ENCODE measurements around the gene CCDC122. TPM values are rescaled to one million over a fixed set of nuclear protein-coding genes. Genes with fewer than 3 reads are reported as not detected.

CCDC122 gene
- total and polyA plus RNA-seq, 2 donors (not counting 3 experiments of a cell fraction or from before 2014, with no cell fraction given) = 0.57 to 7.5 TPM

GRCh38 chr13:43911871-43912270 lies 32.3 kb upstream of the CCDC122 start:
- Histone ChIP-seq H3K79me2 (ENCODE audit: control insufficient read depth, insufficient read depth, low read length) (no peaks in the 10 kb centered on the region), H3K27ac (ENCODE audit: insufficient read depth, low read depth, low read length) (no peak overlapping the region), H3K9me3 (replicated peaks; ENCODE audit: control insufficient read depth, insufficient read depth, low read length) (no peaks in the 10 kb centered on the region), H3K4me1 (ENCODE audit: control insufficient read depth, extremely low read depth, insufficient read depth, low read length) (no peaks in the 10 kb centered on the region), H4K20me1 (replicated peaks; ENCODE audit: control insufficient read depth, extremely low read depth, insufficient read depth, low read length) (no peaks in the 10 kb centered on the region), H3K9ac (replicated peaks; ENCODE audit: extremely low read depth, insufficient read depth, low read length) (no peak overlapping the region), H3K36me3 (ENCODE audit: control insufficient read depth in 2 of 2, extremely low read depth in 1 of 2, insufficient read depth in 2 of 2, low read length in 2 of 2) (no peaks in the 10 kb centered on the region), H3K9me1 (replicated peaks; ENCODE audit: control insufficient read depth, extremely low read depth, insufficient read depth, low read length) (no peaks in the 10 kb centered on the region), H3K4me3 (replicated peaks in 1 of 3; ENCODE audit: insufficient read depth in 1 of 3, low read depth in 1 of 3, low read length in 3 of 3) (no peak overlapping the region), H3K4me2 (ENCODE audit: insufficient read depth, low read length) (no peak overlapping the region), H3K27me3 (ENCODE audit: control insufficient read depth in 2 of 2, insufficient read depth in 2 of 2, low read length in 2 of 2) (peaks cover 0 to 9% of the 10 kb centered on the region in 2 experiments), H2AFZ (ENCODE audit: low read depth, low read length) (no peak overlapping the region)
- DNase-seq (ENCODE audit: low read depth, low spot score) = no peak
- intact Hi-C loops (cut with micrococcal nuclease) (no loop called here), dilution Hi-C loops (cut with MboI; ENCODE audit: extremely low pct_ligation_motif_present, low sequenced_read_pairs) (loop anchor here (25.0 kb wide), 1 partner anchor 550 kb away; no protein-coding TSS in a partner anchor)
- no peak for TF ChIP-seq JUN (IDR thresholded peaks at IDR 0.05; ENCODE audit: borderline replicate concordance, insufficient read depth, insufficient read length, low read depth)
- no peak for TF ChIP-seq MYC (IDR thresholded peaks at IDR 0.05; ENCODE audit: low read depth, low read length)
- TF ChIP-seq POLR2A (IDR thresholded peaks at IDR 0.05; ENCODE audit: low read depth, low read length) = no peak
- TF ChIP-seq, protein P1, sequence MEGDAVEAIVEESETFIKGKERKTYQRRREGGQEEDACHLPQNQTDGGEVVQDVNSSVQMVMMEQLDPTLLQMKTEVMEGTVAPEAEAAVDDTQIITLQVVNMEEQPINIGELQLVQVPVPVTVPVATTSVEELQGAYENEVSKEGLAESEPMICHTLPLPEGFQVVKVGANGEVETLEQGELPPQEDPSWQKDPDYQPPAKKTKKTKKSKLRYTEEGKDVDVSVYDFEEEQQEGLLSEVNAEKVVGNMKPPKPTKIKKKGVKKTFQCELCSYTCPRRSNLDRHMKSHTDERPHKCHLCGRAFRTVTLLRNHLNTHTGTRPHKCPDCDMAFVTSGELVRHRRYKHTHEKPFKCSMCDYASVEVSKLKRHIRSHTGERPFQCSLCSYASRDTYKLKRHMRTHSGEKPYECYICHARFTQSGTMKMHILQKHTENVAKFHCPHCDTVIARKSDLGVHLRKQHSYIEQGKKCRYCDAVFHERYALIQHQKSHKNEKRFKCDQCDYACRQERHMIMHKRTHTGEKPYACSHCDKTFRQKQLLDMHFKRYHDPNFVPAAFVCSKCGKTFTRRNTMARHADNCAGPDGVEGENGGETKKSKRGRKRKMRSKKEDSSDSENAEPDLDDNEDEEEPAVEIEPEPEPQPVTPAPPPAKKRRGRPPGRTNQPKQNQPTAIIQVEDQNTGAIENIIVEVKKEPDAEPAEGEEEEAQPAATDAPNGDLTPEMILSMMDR (IDR thresholded peaks at IDR 0.05; ENCODE audit: extremely low read depth in 1 of 2, insufficient read depth in 1 of 2, low read depth in 1 of 2, low read length in 2 of 2) = no peak
- TF ChIP-seq POLR2AphosphoS5 (IDR thresholded peaks at IDR 0.05; ENCODE audit: insufficient read depth, low read depth, low read length) = no peak
- TF ChIP-seq EZH2 (IDR thresholded peaks at IDR 0.05; ENCODE audit: borderline replicate concordance, low read depth, low read length, severe bottlenecking) = no peak
- ChIA-PET POLR2A (no interaction called here), CTCF (interaction anchor here (1.0 to 5.0 kb wide), 4 partner anchors 12 to 561 kb away, joined by 4 to 46 read pairs (median 6); no protein-coding TSS in a partner anchor)
- no peak for FAIRE-seq
- BruUV-seq (replicated peaks) = no TSS peak

GRCh38 chr13:43911278-43911677 lies 31.7 kb upstream of the CCDC122 start:
- dilution Hi-C loops (cut with MboI; ENCODE audit: extremely low pct_ligation_motif_present, low sequenced_read_pairs) (loop anchor here (25.0 kb wide), 1 partner anchor 551 kb away; no protein-coding TSS in a partner anchor), intact Hi-C loops (cut with micrococcal nuclease) (no loop called here)
- Histone ChIP-seq H3K4me3 (replicated peaks in 1 of 3; ENCODE audit: insufficient read depth in 1 of 3, low read depth in 1 of 3, low read length in 3 of 3) (no peak overlapping the region), H4K20me1 (replicated peaks; ENCODE audit: control insufficient read depth, extremely low read depth, insufficient read depth, low read length) (no peaks in the 10 kb centered on the region), H3K36me3 (ENCODE audit: control insufficient read depth in 2 of 2, extremely low read depth in 1 of 2, insufficient read depth in 2 of 2, low read length in 2 of 2) (no peaks in the 10 kb centered on the region), H3K27ac (ENCODE audit: insufficient read depth, low read depth, low read length) (no peak overlapping the region), H3K4me2 (ENCODE audit: insufficient read depth, low read length) (no peak overlapping the region), H3K9ac (replicated peaks; ENCODE audit: extremely low read depth, insufficient read depth, low read length) (no peak overlapping the region), H3K79me2 (ENCODE audit: control insufficient read depth, insufficient read depth, low read length) (no peaks in the 10 kb centered on the region), H3K4me1 (ENCODE audit: control insufficient read depth, extremely low read depth, insufficient read depth, low read length) (no peaks in the 10 kb centered on the region), H2AFZ (ENCODE audit: low read depth, low read length) (no peak overlapping the region), H3K9me3 (replicated peaks; ENCODE audit: control insufficient read depth, insufficient read depth, low read length) (no peaks in the 10 kb centered on the region), H3K27me3 (ENCODE audit: control insufficient read depth in 2 of 2, insufficient read depth in 2 of 2, low read length in 2 of 2) (peaks cover 0 to 7% of the 10 kb centered on the region in 2 experiments), H3K9me1 (replicated peaks; ENCODE audit: control insufficient read depth, extremely low read depth, insufficient read depth, low read length) (no peaks in the 10 kb centered on the region)
- DNase-seq (ENCODE audit: low read depth, low spot score) (no peak), FAIRE-seq (no peak)
- ChIA-PET CTCF (interaction anchor here (1.0 to 5.0 kb wide), 7 partner anchors 12 to 561 kb away, joined by 3 to 46 read pairs (median 4); no protein-coding TSS in a partner anchor), POLR2A (no interaction called here)
- BruUV-seq (replicated peaks) = no TSS peak
- TF ChIP-seq, protein P2, sequence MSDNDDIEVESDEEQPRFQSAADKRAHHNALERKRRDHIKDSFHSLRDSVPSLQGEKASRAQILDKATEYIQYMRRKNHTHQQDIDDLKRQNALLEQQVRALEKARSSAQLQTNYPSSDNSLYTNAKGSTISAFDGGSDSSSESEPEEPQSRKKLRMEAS (IDR thresholded peaks at IDR 0.05; ENCODE audit: insufficient read depth, insufficient read length) = no peak
- no peak for TF ChIP-seq POLR2A (IDR thresholded peaks at IDR 0.05; ENCODE audit: low read depth, low read length)
- no peak for TF ChIP-seq JUN (IDR thresholded peaks at IDR 0.05; ENCODE audit: borderline replicate concordance, insufficient read depth, insufficient read length, low read depth)
- TF ChIP-seq GATA2 (IDR thresholded peaks at IDR 0.05; ENCODE audit: insufficient read depth, insufficient read length, low read depth, low read length) = no peak
- TF ChIP-seq MYC (IDR thresholded peaks at IDR 0.05; ENCODE audit: low read depth, low read length) = no peak
- no peak for TF ChIP-seq EZH2 (IDR thresholded peaks at IDR 0.05; ENCODE audit: borderline replicate concordance, low read depth, low read length, severe bottlenecking)
- TF ChIP-seq, protein P1 (IDR thresholded peaks at IDR 0.05; ENCODE audit: extremely low read depth in 1 of 2, insufficient read depth in 1 of 2, low read depth in 1 of 2, low read length in 2 of 2) = no peak
- no peak for TF ChIP-seq FOS (IDR thresholded peaks at IDR 0.05; ENCODE audit: borderline replicate concordance, insufficient read depth, low read length)
- no peak for TF ChIP-seq POLR2AphosphoS5 (IDR thresholded peaks at IDR 0.05; ENCODE audit: insufficient read depth, low read depth, low read length)

Measured in endothelial cell of umbilical vein (primary cell).